HG03039 (cell line): Measurements from ENCODE around the gene ARHGEF5.
"Not testable (repeated sequence)": the region's sequence is repeated elsewhere in the genome, so short reads cannot be mapped to it uniquely, and the experiment has no call there.

Experiments
- ATAC-seq: cut with Tn5 transposase; IDR thresholded peaks from one replicate; pipeline ENCODE4 v1.9.1; 2021; ENCODE audit warnings: mild to moderate bottlenecking, moderate library complexity; ENCODE audit not compliant: unreplicated experiment

ARHGEF5 gene

GRCh38 chr7:144418931-144419330, 63.7 kb downstream of the ARHGEF5 start:
- not testable (repeated sequence) for ATAC-seq

GRCh38 chr7:144427539-144427938, 72.3 kb downstream of the ARHGEF5 start:
- ATAC-seq: not testable (repeated sequence)

GRCh38 chr7:144428431-144428830, 73.2 kb downstream of the ARHGEF5 start:
- ATAC-seq: no peak
